Lower leg skin (tissue), 4 donors: ENCODE results near the gene DMD. TPM values are rescaled to one million over a fixed set of nuclear protein-coding genes. Genes with fewer than 3 reads are reported as not detected.

Experiments
- DNase-seq, 2 donors: peaks; one replicate each; pipeline ENCODE4 v3.0.0-alpha.2; 2019; ENCODE audit warnings: low spot score in 2 of 2
- H3K4me3 ChIP-seq: fragments of 200-600 bp; sonication (generic); 2 replicates; pipeline ENCODE4 v1.5.1; 2017; ENCODE audit warnings: mild to moderate bottlenecking, low read depth; ENCODE audit not compliant: poor library complexity, severe bottlenecking
- CTCF ChIP-seq, 3 donors: fragments of 450-650 bp; IDR thresholded peaks; one replicate each; pipeline ENCODE4 v1.5.1; 2016; ENCODE audit warnings: antibody characterized with exemption in 3 of 3, mild to moderate bottlenecking in 3 of 3, moderate library complexity in 2 of 3
- POLR2A ChIP-seq, 2 donors: fragments of 450-650 bp; IDR thresholded peaks; one replicate each; pipeline ENCODE4 v1.6.1; 2016 to 2017; ENCODE audit warnings: antibody characterized with exemption in 2 of 2, mild to moderate bottlenecking in 1 of 2, moderate library complexity in 1 of 2
- WGBS, 2 donors: methylation state at CpG; one replicate each; pipeline ENCODE4 v1.1.5; 2018; 5-methylcytosine and 5-hydroxymethylcytosine counted together
- intact Hi-C: fragments of 100-400 bp; cut with DNase I; formaldehyde crosslinking; loops from one replicate; pipeline ENCODE4 v1.15.0; 2023; ENCODE audit warnings: low total_unique reads
- total RNA-seq, 4 donors: library from RNA; depleted of rRNA; stranded (reverse); fragments of >200 nt; gene quantifications; one replicate each; pipeline ENCODE4 v1.1.0, GENCODE V29; 2016

The DMD gene
- total RNA-seq, 4 donors from 2014 or later, result 23.0 to 27.5 (median 26.7) TPM

GRCh38 chrX:32139476-32139875 lies 1071.9 kb downstream of the DMD start:
- intact Hi-C loops, result loop anchor here (5.0 kb wide), 1 partner anchor 1047 kb away; no protein-coding TSS in a partner anchor
- no peak for TF ChIP-seq POLR2A (IDR thresholded peaks at IDR 0.05)
- no peak for TF ChIP-seq CTCF (IDR thresholded peaks at IDR 0.05)
- no peak overlapping the region for H3K4me3 ChIP-seq
- DNase-seq, result no peak

DNA sequence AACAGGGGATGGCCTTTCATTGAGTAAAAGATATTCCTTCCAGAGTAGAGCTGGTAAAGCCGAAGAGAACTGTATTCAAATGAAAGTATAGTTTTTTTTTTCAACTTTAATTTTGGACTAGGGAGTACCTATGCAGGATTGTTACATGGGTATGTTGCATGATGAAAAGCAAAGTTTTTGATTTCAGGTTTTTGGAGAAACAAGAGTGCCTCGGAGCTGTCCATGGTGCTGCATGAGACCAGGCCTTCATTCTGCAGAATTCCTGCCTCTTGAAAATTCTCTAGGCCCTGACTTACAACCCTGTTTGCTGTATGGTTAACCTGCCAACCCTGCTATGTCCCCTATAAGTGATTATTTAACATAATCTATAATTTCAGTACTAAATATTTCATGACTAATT lies 1073.8 kb downstream of the DMD start:
- intact Hi-C loops, result loop anchor here (5.0 kb wide), 1 partner anchor 1045 kb away; no protein-coding TSS in a partner anchor
- H3K4me3 ChIP-seq, result no peak overlapping the region
- DNase-seq, result no peak
- 40 to 55% methylated on average over 2 of the region's 2 CpGs for WGBS, 2 donors
- TF ChIP-seq POLR2A (IDR thresholded peaks at IDR 0.05), result no peak
- TF ChIP-seq CTCF (IDR thresholded peaks at IDR 0.05), result no peak

DNA sequence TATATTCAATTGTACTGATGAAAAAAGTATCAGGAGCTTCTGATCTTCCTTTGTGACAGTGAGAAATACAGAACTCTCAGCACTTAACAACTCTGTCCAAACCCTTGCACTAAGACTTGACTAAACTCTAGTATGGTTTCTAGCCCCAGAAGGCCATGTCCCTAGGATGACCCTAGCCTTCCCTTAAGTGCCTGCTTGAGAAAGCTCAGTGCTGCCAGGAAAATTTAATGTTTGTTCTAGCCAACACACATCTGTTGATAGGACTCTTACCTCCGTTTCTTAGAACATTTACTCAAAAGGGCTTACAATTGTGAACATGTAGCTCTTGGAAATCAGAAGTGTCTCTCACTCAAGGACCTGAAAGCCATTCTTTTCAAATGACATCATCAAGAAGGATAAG lies 1084.4 kb downstream of the DMD start:
- DNase-seq, result no peak
- 34 to 77% methylated on average over 1 of the region's 1 CpG for WGBS, 2 donors
- H3K4me3 ChIP-seq, result no peak overlapping the region
- intact Hi-C loops, result no loop called here
- no peak for TF ChIP-seq CTCF (IDR thresholded peaks at IDR 0.05)
- no peak for TF ChIP-seq POLR2A (IDR thresholded peaks at IDR 0.05)

DNA sequence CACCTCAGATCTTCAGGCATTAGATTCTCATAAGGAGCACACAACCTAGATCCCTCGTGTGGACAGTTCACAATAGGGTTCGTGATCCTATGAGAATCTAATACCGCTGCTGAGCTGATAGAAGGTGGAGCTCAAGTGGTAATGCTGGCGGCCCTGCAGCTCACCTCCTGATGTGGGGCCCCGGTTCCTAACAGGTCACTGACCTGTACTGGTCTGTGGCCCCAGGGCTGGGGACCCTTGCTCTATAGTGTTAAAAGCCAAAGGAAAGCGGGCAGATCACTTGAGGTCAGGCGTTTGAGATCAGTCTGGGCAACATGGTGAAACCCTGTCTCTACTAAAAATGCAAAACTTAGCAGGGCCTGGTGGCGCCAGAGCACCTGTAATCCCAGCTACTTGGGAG lies 1092.5 kb downstream of the DMD start:
- DNase-seq, result no peak
- intact Hi-C loops, result no loop called here
- no peak overlapping the region for H3K4me3 ChIP-seq
- WGBS, 2 donors, result 84% methylated on average over 7 to 8 of the region's 8 CpGs
- TF ChIP-seq CTCF (IDR thresholded peaks at IDR 0.05) (no peak), POLR2A (IDR thresholded peaks at IDR 0.05) (no peak)

- 52 to 65% methylated on average over 3 of the region's 3 CpGs for WGBS, 2 donors
- DNase-seq, result no peak
- no peak for TF ChIP-seq POLR2A (IDR thresholded peaks at IDR 0.05)
- no peak for TF ChIP-seq CTCF (IDR thresholded peaks at IDR 0.05)
- H3K4me3 ChIP-seq, result no peak overlapping the region
- intact Hi-C loops, result no loop called here
These were observed 1095.3 kb downstream of the DMD start for GRCh38 chrX:32116047-32116446.

- WGBS, 2 donors, result 58 to 78% methylated on average over 4 of the region's 4 CpGs
- intact Hi-C loops, result no loop called here
These were observed 1123.7 kb downstream of the DMD start for GRCh38 chrX:32087663-32088062.

More at GRCh38 chrX:32087663-32088062, 1123.7 kb downstream of the DMD start:
- DNase-seq, result no peak
- TF ChIP-seq CTCF (IDR thresholded peaks at IDR 0.05) (no peak), POLR2A (IDR thresholded peaks at IDR 0.05) (no peak)
- H3K4me3 ChIP-seq, result no peak overlapping the region
